HepG2 (cell line): ENCODE results near the gene SLC23A3. TPM values are rescaled to one million over a fixed set of nuclear protein-coding genes. Genes with fewer than 3 reads are reported as not detected.

Experiments
- ATAC-seq: fragments of 200-7000 bp; cut with Tn5 transposase; 3 replicates; pipeline ENCODE4 v1.9.1; 2020; ENCODE audit warnings: mild to moderate bottlenecking, moderate library complexity
- BruUV-seq: library from RNA; stranded (reverse); fragments of 400-500 nt; replicated peaks from 2 replicates; lab custom pipeline; 2021; lab: Mats Ljungman, UMichigan
- CTCF ChIA-PET: fragments of 300-600 bp; formaldehyde crosslinking; extraction: SDS; loops from one replicate; lab custom pipeline; 2021; ENCODE audit warnings: low total read pairs, inconsistent platforms, low intra/inter-chr PET ratio; lab: Yijun Ruan, JAX
- POLR2A ChIA-PET: fragments of 350-600 bp; sonication (Branson Sonifier 250); formaldehyde crosslinking; loops from one replicate; lab custom pipeline; 2020; ENCODE audit warnings: antibody characterized with exemption, inconsistent platforms; lab: Yijun Ruan, JAX
- DNase-seq: peaks from one replicate; pipeline ENCODE4 v3.0.0-alpha.2; 2015; ENCODE audit warnings: low spot score
- FAIRE-seq: peaks from 3 replicates; lab custom pipeline; 2011; peaks lifted over from hg19 to GRCh38; lab: Jason Lieb, UNC
- H2AFZ ChIP-seq: one replicate; pipeline ENCODE4 v1.6.1; 2011; ENCODE audit warnings: low read length, inconsistent platforms
- H3K27ac ChIP-seq: fragments of 300-600 bp; 3 replicates; pipeline ENCODE4 v1.8.0; 2011; ENCODE audit warnings: mixed run types, mild to moderate bottlenecking, mixed read lengths, low read length, inconsistent platforms; ENCODE audit not compliant: insufficient read depth; ENCODE audit errors: extremely low read length
- H3K27me3 ChIP-seq, 2 experiments: fragments of 200-600 bp in 1 of 2; 2 replicates in 1 of 2; 3 replicates in 1 of 2; pipeline versions ENCODE4 v1.6.0 to v1.8.0; 2011; ENCODE audit warnings: low read length in 2 of 2, mild to moderate bottlenecking in 2 of 2, moderate library complexity in 2 of 2, inconsistent platforms in 1 of 2; ENCODE audit not compliant: insufficient read depth in 2 of 2, control insufficient read depth in 1 of 2
- H3K36me3 ChIP-seq, 2 experiments: fragments of 200-600 bp in 1 of 2; replicated peaks in 1 of 2; 2 replicates in 1 of 2; 3 replicates in 1 of 2; pipeline versions ENCODE4 v1.5.1 to v1.8.0; 2011; ENCODE audit warnings: low read length in 2 of 2, inconsistent platforms in 1 of 2; ENCODE audit not compliant: insufficient read depth in 2 of 2, control insufficient read depth in 1 of 2
- H3K4me1 ChIP-seq: 2 replicates; pipeline ENCODE4 v1.5.1; 2012; ENCODE audit warnings: low read length, inconsistent platforms; ENCODE audit not compliant: insufficient read depth
- H3K4me2 ChIP-seq: 2 replicates; pipeline ENCODE4 v1.6.0; 2011; ENCODE audit warnings: low read depth, low read length, inconsistent platforms
- H3K4me3 ChIP-seq, 3 experiments: fragments of 200-600 bp in 1 of 3; sonication (generic), shearing (Covaris generic) in 1 of 3; replicated peaks in 1 of 3; 2 replicates each; pipeline ENCODE4 v1.5.1; 2011 to 2016; ENCODE audit warnings: low read length in 3 of 3, inconsistent platforms in 2 of 3, low read depth in 2 of 3, mild to moderate bottlenecking in 2 of 3, control low read depth in 1 of 3, mixed read lengths in 1 of 3; ENCODE audit not compliant: insufficient read depth in 1 of 3
- H3K79me2 ChIP-seq: one replicate; pipeline ENCODE4 v1.6.1; 2011; ENCODE audit warnings: low read length, inconsistent platforms; ENCODE audit not compliant: insufficient read depth
- H3K9ac ChIP-seq: 2 replicates; pipeline ENCODE4 v1.6.0; 2011; ENCODE audit warnings: mild to moderate bottlenecking, low read depth, low read length, inconsistent platforms; ENCODE audit not compliant: insufficient read depth
- H3K9me3 ChIP-seq: 2 replicates; pipeline ENCODE4 v1.5.1; 2012; ENCODE audit warnings: mild to moderate bottlenecking, low read length
- H4K20me1 ChIP-seq: 2 replicates; pipeline ENCODE4 v1.6.0; 2011; ENCODE audit warnings: inconsistent platforms, mild to moderate bottlenecking, low read length, moderate library complexity; ENCODE audit not compliant: insufficient read depth
- WGBS: methylation state at CpG from one replicate; pipeline ENCODE4 v1.1.6; 2017; ENCODE audit warnings: low lambda C conversion rate; 5-methylcytosine and 5-hydroxymethylcytosine counted together
- in situ Hi-C: cut with HindIII; loops from 2 replicates; pipeline ENCODE4 v1.10.0; 2017; ENCODE audit warnings: low pct_unique_long_range_greater_than_20kb; ENCODE audit not compliant: extremely low pct_ligation_motif_present
- intact Hi-C: fragments of 100-400 bp; cut with micrococcal nuclease; formaldehyde crosslinking; loops from one replicate; pipeline ENCODE4 v1.10.0; 2022; ENCODE audit not compliant: unreplicated experiment
- polyA plus RNA-seq, 8 experiments: library from polyadenylated mRNA; depleted of rRNA in 3 of 8; stranded (reverse) in 7 of 8; unstranded in 1 of 8; fragments of >200 nt; fragmentation: Illumina TruSeq in 4 of 8; extraction: Trizol in 4 of 8; gene quantifications; 2 replicates each; pipeline versions ENCODE4 v1.2.1 to v1.2.3, GENCODE V29; 2011 to 2016; ENCODE audit warnings: low read depth in 4 of 8, missing spikeins in 1 of 8, mixed read lengths in 1 of 8; ENCODE audit not compliant: insufficient read depth in 1 of 8
- total RNA-seq, 5 experiments: library from RNA; depleted of rRNA; stranded (reverse); fragments of >200 nt; fragmentation: Illumina TruSeq; extraction: Trizol; gene quantifications; 2 replicates each; pipeline ENCODE4 v1.2.3, GENCODE V29; 2016; ENCODE audit warnings: low read depth in 1 of 5
- TF ChIP-seq, protein P1 (sequence below): IDR thresholded peaks from 2 replicates; pipeline ENCODE4 v1.6.1; 2018; ENCODE audit warnings: missing genetic modification reagents
- TF ChIP-seq, protein P2 (sequence below): sonication (generic); formaldehyde crosslinking; IDR thresholded peaks from 2 replicates; pipeline ENCODE4 v1.4.0; 2020; ENCODE audit warnings: missing genetic modification reagents
- TF ChIP-seq, protein P3 (sequence below): sonication (generic); formaldehyde crosslinking; IDR thresholded peaks from 2 replicates; pipeline ENCODE4 v1.4.0; 2020; ENCODE audit warnings: missing genetic modification reagents
- TF ChIP-seq, protein P4 (sequence below): IDR thresholded peaks from 2 replicates; pipeline ENCODE4 v1.6.1; 2016

The SLC23A3 gene
- total and polyA plus RNA-seq, 2 of the 13 experiments (the other 11 are each of a cell fraction or from before 2014, with no cell fraction given), result 0.38 to 0.78 TPM

DNA sequence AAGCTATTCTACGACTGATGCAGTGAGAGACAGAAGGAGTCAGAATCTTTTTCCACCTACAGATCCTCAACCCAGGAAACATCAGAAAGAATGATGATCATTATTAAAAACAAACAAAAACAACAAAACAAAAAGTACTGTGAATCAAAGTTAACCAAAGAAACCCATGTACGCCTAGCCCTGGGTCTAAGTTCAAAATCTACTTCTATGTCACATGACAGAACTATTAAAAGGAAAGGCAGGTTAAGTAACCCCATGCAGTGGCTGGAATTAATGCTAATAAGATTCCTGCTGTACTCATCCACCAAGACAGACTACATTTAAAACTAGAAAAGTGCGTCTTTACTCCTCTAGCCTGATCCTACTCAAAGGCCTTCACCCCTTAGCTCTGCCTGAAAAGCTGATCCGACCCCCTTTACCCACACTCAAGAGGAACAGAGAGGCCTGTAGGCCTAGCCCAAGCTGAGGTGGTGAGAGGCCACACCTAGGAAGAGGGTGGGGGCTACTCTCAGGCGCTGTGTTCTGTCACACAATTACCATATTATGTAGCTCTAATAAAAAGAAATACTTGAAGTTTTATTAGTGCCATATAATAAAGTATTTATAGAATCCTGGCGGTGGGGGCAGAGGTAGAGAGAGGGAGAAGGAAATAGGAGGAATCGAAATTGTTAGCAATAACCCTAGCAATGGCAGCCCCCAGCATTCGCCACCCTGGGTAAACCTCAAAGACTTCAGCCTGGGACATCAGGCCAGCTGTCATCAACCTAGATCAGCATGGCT, 46.3 kb downstream of the SLC23A3 start:
- in situ Hi-C loops, result no loop called here
- H3K27ac ChIP-seq, result no peak overlapping the region

DNA sequence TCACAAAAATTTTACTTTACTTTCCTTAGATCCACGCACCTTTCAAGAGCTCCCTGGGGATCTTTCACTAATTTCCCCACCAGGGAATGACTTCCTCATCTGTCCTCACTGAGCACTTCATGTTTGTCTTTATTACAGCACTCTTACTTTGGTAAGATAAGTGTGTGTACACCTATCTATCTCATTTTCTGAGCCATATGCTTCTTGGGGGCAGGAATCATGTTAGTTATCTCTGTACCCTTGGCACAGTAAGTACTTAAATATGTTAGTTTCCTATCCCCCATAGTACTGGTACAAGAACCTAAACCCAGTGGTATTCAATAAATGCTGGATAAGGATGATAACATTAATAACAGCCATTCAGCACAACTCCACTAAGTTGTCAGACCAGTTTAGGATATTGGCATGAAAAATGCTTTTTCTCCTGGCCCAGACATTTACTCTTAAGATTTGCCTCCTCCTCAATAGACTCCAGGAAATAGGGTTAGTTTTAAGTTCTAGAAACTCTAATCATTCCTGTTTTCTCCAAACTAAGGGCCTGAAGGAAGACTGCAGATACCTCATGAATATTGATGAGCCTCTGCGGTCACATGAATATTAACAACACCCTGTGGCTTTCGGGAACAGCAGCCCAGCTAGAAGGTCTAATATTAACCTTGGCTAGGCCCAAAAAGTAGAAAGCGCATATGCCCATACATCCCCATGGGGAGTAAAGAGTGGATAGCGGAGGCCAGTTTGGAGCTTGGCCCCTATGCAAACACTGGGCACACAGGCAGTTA, 47.4 kb downstream of the SLC23A3 start:
- no TSS peak for BruUV-seq
- whole genome bisulfite sequencing, result over 99% methylated on average over 5 of the region's 5 CpGs
- Histone ChIP-seq H3K36me3 (no peaks in the 10 kb centered on the region), H2AFZ (no peak overlapping the region)
- TF ChIP-seq, protein P1, sequence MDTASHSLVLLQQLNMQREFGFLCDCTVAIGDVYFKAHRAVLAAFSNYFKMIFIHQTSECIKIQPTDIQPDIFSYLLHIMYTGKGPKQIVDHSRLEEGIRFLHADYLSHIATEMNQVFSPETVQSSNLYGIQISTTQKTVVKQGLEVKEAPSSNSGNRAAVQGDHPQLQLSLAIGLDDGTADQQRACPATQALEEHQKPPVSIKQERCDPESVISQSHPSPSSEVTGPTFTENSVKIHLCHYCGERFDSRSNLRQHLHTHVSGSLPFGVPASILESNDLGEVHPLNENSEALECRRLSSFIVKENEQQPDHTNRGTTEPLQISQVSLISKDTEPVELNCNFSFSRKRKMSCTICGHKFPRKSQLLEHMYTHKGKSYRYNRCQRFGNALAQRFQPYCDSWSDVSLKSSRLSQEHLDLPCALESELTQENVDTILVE (CRISPR knock-in tag), result no peak
- TF ChIP-seq, protein P2, sequence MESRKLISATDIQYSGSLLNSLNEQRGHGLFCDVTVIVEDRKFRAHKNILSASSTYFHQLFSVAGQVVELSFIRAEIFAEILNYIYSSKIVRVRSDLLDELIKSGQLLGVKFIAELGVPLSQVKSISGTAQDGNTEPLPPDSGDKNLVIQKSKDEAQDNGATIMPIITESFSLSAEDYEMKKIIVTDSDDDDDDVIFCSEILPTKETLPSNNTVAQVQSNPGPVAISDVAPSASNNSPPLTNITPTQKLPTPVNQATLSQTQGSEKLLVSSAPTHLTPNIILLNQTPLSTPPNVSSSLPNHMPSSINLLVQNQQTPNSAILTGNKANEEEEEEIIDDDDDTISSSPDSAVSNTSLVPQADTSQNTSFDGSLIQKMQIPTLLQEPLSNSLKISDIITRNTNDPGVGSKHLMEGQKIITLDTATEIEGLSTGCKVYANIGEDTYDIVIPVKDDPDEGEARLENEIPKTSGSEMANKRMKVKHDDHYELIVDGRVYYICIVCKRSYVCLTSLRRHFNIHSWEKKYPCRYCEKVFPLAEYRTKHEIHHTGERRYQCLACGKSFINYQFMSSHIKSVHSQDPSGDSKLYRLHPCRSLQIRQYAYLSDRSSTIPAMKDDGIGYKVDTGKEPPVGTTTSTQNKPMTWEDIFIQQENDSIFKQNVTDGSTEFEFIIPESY (CRISPR knock-in tag), result peak; percentile 63; the same call in 1 of the 2 replicates
- TF ChIP-seq, protein P3, sequence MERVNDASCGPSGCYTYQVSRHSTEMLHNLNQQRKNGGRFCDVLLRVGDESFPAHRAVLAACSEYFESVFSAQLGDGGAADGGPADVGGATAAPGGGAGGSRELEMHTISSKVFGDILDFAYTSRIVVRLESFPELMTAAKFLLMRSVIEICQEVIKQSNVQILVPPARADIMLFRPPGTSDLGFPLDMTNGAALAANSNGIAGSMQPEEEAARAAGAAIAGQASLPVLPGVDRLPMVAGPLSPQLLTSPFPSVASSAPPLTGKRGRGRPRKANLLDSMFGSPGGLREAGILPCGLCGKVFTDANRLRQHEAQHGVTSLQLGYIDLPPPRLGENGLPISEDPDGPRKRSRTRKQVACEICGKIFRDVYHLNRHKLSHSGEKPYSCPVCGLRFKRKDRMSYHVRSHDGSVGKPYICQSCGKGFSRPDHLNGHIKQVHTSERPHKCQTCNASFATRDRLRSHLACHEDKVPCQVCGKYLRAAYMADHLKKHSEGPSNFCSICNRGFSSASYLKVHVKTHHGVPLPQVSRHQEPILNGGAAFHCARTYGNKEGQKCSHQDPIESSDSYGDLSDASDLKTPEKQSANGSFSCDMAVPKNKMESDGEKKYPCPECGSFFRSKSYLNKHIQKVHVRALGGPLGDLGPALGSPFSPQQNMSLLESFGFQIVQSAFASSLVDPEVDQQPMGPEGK (CRISPR knock-in tag), result 0 out of 2 replicates have a peak, but pooled peaks have one; percentile 7
- TF ChIP-seq, all 625 proteins: peak for 2
- POLR2A ChIA-PET, result interaction anchor here (1.3 kb wide), 1 partner anchor 265 kb away, joined by 4 read pairs; the partner anchor contains the start of gene DNPEP
- CTCF ChIA-PET, result interaction anchor here (0.9 to 1.5 kb wide), 3 partner anchors 49 to 93 kb away, joined by 3 to 5 read pairs (median 3); no protein-coding TSS in a partner anchor
- H3K4me2 ChIP-seq, result no peak overlapping the region
- peaks cover 19% of the 10 kb centered on the region for H4K20me1 ChIP-seq
- no peak overlapping the region for H3K27ac ChIP-seq
- no peak for ATAC-seq
- no peak overlapping the region for H3K9ac ChIP-seq
- H3K79me2 ChIP-seq, result no peaks in the 10 kb centered on the region
- in situ Hi-C loops, result no loop called here
- H3K27me3 ChIP-seq, result no peaks in the 10 kb centered on the region
- H3K4me3 ChIP-seq, result no peak overlapping the region
- no peak for FAIRE-seq
- H3K9me3 ChIP-seq, result no peaks in the 10 kb centered on the region
- intact Hi-C loops, result no loop called here
- DNase-seq, result no peak
- H3K4me1 ChIP-seq, result peaks cover 69% of the 10 kb centered on the region

More for the DNA sequence above, 46.3 kb downstream of the SLC23A3 start:
- Histone ChIP-seq H3K36me3 (no peaks in the 10 kb centered on the region), H3K27me3 (no peaks in the 10 kb centered on the region), H3K4me2 (no peak overlapping the region), H4K20me1 (peaks cover 23% of the 10 kb centered on the region), H2AFZ (no peak overlapping the region)
- CTCF ChIA-PET, result no interaction called here
- no peak for FAIRE-seq
- intact Hi-C loops, result no loop called here
- no TSS peak for BruUV-seq
- WGBS, result 93% methylated on average over 8 of the region's 8 CpGs
- TF ChIP-seq, protein P4, sequence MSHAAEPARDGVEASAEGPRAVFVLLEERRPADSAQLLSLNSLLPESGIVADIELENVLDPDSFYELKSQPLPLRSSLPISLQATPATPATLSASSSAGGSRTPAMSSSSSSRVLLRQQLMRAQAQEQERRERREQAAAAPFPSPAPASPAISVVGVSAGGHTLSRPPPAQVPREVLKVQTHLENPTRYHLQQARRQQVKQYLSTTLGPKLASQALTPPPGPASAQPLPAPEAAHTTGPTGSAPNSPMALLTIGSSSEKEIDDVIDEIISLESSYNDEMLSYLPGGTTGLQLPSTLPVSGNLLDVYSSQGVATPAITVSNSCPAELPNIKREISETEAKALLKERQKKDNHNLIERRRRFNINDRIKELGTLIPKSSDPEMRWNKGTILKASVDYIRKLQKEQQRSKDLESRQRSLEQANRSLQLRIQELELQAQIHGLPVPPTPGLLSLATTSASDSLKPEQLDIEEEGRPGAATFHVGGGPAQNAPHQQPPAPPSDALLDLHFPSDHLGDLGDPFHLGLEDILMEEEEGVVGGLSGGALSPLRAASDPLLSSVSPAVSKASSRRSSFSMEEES, result no peak
- TF ChIP-seq, all 625 proteins: peak for 0
- peaks cover 65% of the 10 kb centered on the region for H3K4me1 ChIP-seq
- DNase-seq (no peak), ATAC-seq (no peak)
- H3K9ac ChIP-seq, result no peak overlapping the region
- no peaks in the 10 kb centered on the region for H3K79me2 ChIP-seq
- no peak overlapping the region for H3K4me3 ChIP-seq
- no peaks in the 10 kb centered on the region for H3K9me3 ChIP-seq
- POLR2A ChIA-PET, result interaction anchor here (0.6 to 1.3 kb wide), 2 partner anchors 88 to 264 kb away, joined by 3 to 4 read pairs; partner anchors contain the start of gene DNPEP
